H7 (cell line): Measurements from ENCODE around the gene EML6. TPM values are rescaled to one million over a fixed set of nuclear protein-coding genes. Genes with fewer than 3 reads are reported as not detected.

ENCODE experiments used
- DNase-seq: peaks from one replicate; pipeline ENCODE4 v3.0.0; 2012
- H3K27me3 ChIP-seq: 2 replicates; pipeline ENCODE4 v1.6.0; 2011; ENCODE audit warnings: mild to moderate bottlenecking, low read length; ENCODE audit not compliant: control insufficient read depth, insufficient read depth
- H3K36me3 ChIP-seq: replicated peaks from 2 replicates; pipeline ENCODE4 v1.5.1; 2011; ENCODE audit warnings: low read length; ENCODE audit not compliant: control insufficient read depth, insufficient read depth
- H3K4me3 ChIP-seq: 2 replicates; pipeline ENCODE4 v1.5.1; 2011; ENCODE audit warnings: low read depth, mild to moderate bottlenecking, control low read depth, low read length, moderate library complexity; ENCODE audit not compliant: insufficient read depth
- total RNA-seq: library from RNA; depleted of rRNA; stranded (reverse); fragments of >200 nt; shearing (Covaris generic); gene quantifications from 2 replicates; pipeline ENCODE4 v1.2.3, GENCODE V29; 2014

Gene EML6
- total RNA-seq, 1 experiment from 2014 or later = 0.52 TPM

DNA sequence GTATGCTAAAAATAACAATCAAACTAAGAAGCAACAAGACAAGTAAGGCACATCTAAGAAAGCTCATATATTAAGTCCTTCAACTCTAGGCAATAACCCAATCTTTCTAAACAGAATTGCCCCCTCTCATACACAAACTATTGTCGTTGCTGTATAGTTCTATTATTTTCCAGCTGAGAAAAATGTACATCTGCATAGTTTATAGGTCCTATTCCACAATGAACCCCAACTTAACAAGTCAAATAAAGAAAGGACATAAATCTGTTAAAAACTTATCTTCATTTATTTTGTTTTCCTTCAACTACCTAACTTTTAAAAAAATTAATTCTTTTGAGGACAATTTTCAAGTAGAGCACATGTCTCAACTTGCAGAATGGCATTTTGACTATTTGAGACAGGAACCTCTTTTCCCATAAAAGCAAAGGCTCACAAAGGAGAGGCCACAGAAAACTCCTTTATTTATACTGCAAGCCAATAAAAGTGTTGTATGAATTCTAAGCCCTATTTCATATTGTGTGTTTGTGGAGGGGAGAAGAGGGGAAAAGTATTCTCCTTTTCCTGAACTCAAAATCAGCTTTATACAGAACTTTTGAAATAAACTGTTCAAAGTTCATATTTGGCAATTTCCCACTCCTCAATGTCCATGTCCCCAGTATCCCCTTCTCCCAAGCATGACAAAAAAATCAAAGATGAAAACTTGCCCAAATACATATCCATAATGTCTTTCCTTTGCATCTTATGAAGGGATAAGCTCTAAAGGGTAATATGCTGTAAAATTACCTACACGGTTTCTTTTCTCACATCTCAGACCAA lies 289.4 kb downstream of the EML6 start:
- DNase-seq = no peak
- no peak overlapping the region for H3K4me3 ChIP-seq
- no peaks in the 10 kb centered on the region for H3K36me3 ChIP-seq
- no peaks in the 10 kb centered on the region for H3K27me3 ChIP-seq

GRCh38 chr2:55013936-55014335 lies 290.5 kb downstream of the EML6 start:
- Histone ChIP-seq H3K27me3 (no peaks in the 10 kb centered on the region), H3K36me3 (no peaks in the 10 kb centered on the region), H3K4me3 (no peak overlapping the region)
- no peak for DNase-seq

DNA sequence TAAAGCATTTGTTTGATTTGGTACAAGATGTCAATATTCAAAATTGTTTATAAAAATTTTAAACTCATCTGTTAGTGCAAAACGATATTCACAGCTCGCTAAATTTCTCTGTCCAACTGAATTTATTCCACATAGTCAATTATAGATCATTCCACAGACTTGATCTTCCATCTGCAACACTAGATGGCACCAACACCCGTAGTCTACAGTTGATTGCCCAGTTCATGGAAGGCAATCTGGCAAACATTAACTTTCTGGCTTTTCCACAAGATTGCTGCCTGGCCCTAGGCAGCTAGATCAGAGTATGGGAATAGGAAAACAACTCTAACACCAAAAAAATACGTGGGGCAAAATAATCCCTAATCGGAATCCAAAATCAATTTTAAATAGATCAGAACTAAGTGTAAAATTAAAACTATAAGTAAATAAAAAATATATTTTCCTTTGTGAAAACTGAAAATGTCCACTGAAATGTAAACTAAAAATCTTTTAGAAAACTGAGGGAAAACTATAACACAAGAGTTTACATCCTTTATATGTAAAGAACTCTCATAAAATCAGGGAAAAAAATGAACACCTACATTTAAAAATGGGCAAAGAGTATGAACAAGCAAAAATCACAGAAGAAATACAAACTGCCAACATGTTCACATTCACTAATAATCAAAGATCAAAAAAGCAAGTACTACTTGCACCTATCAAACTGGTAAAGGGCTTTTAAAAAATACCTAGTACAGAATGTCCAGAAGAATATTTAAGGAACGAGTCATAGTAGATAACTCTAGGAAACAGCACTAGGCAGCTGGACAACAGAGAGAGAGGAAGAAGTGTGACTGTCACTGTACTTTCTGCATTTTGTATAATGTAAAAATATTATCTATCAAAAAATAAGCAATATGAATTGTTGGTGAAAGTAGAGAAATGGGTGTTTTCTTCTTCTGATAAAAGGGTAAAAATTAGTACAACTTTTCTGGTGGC lies 291.8 kb downstream of the EML6 start:
- DNase-seq = no peak
- Histone ChIP-seq H3K27me3 (no peaks in the 10 kb centered on the region), H3K4me3 (no peak overlapping the region), H3K36me3 (no peaks in the 10 kb centered on the region)

DNA sequence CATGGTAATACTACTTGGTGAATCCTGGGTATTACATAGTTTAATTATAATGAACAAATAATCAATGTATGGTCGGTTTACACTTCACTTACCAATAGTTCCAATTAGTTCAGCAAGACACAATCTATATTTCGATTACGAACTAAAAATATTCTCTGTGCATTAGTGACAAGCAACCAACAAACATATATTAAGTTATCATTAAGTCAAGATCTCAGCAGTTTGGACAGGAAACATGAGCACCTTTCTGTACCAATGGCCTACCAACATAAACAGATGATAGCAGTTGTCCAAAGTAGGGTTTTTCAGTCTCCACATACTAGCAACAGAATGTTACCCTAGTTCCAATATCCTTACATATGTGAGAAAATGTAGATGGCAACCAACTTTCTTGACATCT lies 294.0 kb downstream of the EML6 start:
- H3K4me3 ChIP-seq = no peak overlapping the region
- H3K36me3 ChIP-seq = no peaks in the 10 kb centered on the region
- H3K27me3 ChIP-seq = no peaks in the 10 kb centered on the region
- DNase-seq = no peak

- H3K36me3 ChIP-seq = no peaks in the 10 kb centered on the region
- no peaks in the 10 kb centered on the region for H3K27me3 ChIP-seq
- DNase-seq = no peak
- H3K4me3 ChIP-seq = no peak overlapping the region
Observed at GRCh38 chr2:55017880-55018279, 294.4 kb downstream of the EML6 start.

DNA sequence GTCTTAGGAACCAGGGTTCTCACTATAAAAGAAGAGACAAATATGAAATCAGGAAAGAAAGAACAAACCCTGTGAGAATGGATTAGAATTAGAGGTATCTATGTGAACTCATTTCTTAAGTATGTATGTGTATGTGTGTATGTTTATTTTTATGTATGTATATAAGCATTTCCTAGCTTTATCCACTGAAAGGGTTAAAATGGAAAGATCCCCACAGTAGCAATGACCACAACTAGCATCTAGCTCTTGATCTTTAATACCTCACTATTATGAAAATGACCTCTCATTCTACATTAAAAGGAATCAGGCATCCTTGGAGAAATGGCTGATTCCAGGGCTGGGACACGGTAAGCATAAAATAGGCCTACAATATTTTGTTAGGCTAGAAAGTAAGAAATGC lies 295.2 kb downstream of the EML6 start:
- H3K4me3 ChIP-seq = no peak overlapping the region
- H3K27me3 ChIP-seq = no peaks in the 10 kb centered on the region
- no peaks in the 10 kb centered on the region for H3K36me3 ChIP-seq
- no peak for DNase-seq

- H3K4me3 ChIP-seq = no peak overlapping the region
- DNase-seq = no peak
- H3K36me3 ChIP-seq = no peaks in the 10 kb centered on the region
- no peaks in the 10 kb centered on the region for H3K27me3 ChIP-seq
Observed at GRCh38 chr2:55019526-55020258, 296.2 kb downstream of the EML6 start.
